Stimulated activated CD8-positive, alpha-beta memory T cell treated with anti-CD3 and anti-CD28 coated beads, Interleukin-4, amount 100 ng/mL, for 1 hour (primary cell): ENCODE data around the gene ZNF532.
"Not testable (repeated sequence)": the region's sequence is repeated elsewhere in the genome, so short reads cannot be mapped to it uniquely, and the experiment has no call there.

Source experiments
- DNase-seq, 2 donors: peaks; one replicate each; pipeline ENCODE4 v3.0.0-alpha.2; 2020; ENCODE audit warnings: low read depth in 2 of 2, low spot score in 1 of 2

Gene ZNF532

GRCh38 chr18:58898010-58898799 is 33.5 kb downstream of the ZNF532 start:
- no peak for DNase-seq

DNA sequence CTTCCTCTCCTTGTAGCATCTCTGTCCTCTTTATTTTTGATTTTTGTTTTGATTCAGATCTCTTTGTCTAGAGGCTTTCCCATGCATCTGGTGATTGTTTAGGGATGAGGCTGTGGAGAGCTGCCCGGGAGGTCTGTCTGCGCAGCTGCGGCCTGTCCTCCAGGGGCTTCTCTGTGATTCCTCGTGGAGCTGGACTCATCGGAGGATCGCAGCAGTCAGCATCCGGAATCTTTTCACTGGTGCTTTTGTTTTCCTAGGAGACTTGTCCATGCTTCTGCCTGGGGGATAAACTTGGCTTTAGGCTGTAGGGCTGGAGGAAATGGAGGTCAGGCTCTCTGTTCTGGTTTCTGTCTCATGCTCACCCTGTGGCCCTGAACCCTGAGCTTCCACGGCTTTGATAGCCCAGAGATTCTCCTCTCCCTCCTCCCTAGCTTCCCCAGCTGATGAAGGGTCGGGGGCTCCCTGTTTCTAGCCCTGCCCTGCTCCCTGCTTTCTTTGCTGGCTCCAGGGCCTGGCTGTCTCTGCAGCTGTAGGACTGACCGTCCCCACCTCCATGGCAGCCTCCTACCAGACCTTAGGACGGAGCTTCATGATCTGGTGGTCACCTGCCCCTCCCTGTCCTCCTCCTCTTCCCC is 35.5 kb downstream of the ZNF532 start:
- no peak for DNase-seq

DNA sequence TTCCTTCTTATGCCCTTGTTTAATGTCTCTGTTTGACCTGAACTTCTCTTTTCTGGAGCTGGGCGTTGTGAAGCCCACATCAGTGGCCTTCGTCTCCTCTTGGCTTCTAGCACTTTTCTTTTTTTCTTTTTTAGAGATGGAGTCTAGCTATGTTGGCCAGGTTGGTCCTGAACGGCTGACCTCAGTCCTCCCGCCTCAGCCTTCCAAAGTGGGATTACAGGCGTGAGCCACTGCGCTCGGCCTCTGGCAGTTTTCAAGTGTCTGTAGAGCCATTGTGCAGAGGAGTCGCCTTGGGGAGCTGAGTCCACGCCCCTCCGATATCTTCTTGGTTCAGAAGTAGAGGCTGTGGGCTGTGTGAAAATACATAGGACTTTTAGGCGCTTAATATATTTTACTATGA is 36.5 kb downstream of the ZNF532 start:
- DNase-seq: no peak

DNA sequence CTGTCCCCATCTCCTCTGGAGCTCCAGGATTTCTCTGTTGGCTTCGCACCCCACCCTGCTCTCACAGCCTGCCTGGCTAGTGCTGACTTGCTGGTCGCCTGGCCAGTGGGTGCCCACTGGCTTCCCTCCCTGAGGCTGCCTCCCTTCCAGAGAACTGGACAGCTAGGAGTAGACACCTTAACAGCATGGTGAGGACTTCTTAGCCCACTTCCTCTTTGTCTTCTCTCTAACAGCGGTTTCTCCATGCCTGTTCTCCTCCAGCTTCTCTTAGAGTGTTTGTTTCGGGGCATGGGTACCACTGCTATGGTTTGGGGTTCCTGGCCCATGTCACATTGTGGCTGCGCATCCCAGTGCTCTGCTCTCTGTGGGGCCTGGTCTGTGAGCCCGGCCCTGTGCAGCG is 37.1 kb downstream of the ZNF532 start:
- no peak for DNase-seq

GRCh38 chr18:58902961-58903360 is 38.3 kb downstream of the ZNF532 start:
- no peak for DNase-seq

- DNase-seq: no peak
Observed at GRCh38 chr18:58903533-58903932, 38.9 kb downstream of the ZNF532 start.

DNA sequence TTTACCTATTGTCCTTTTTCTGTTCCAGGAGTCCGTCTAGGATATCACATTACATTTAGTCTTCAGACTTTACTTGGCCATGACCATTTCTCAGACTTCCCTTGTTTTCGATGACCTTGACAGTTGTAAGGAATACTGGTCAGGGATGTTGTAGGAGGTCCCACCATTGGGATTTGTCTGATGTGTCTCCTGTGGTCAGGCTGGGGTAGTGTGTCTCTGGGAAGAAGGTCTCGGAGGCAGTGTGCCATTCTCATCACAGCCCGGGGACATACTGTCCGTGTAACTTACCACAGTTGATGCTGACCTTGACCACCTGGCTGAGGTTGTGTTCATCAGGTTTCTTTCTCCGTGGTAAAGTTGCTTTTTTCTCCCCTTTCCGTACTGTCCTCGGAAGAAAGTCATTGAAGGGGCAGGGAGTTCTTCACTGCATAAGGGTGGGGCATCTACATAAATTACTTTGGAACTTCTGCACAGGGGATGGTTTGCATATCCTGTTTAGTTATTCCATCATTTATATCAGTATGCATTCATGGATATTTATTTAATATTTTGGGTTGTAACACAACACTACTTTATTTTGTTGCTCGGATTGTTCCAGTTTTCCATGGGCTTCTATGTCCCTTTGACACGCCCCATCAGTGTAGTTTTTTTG is 41.2 kb downstream of the ZNF532 start:
- DNase-seq: no peak

DNA sequence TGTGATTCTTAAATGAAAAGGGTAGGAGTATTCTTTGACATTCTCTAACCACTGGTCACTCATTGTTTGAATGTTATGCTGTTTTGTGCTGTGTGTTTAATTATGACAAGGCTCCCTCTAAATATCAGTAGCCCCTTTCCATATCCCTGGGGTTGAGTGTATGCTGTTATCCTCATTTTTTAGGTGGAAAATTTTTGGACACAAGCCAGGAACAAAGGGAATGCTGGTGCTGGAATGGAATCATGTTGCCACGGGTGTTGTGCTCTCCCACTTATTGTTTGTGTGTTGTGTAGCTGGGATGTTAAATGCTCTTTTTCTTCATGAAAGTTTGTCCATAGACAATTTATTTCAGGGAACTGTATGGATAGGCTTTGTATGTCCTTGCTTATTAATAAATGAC is 43.3 kb downstream of the ZNF532 start:
- no peak for DNase-seq

DNA sequence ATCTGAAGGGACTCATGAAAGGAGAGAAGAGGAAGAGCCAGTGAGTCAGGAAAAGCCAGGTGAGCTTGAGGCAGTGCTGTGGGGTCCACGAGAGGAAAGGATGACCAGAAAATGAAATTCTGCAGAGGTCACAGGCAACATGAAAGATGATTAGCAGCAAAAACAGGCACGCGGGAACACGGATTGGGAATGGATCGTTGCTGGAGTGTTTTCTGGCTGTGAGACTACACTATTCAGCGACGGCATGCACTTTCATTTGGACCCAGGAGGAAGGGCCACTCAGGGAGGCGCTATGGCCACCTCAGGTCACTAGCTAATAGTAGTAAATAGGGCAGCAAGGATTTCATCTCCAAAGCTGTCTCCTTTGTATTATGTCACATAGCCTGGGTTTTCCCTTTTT is 44.8 kb downstream of the ZNF532 start:
- DNase-seq: no peak

- DNase-seq: no peak
Observed at GRCh38 chr18:58911241-58911640, 46.6 kb downstream of the ZNF532 start.

- DNase-seq: no peak
Observed at GRCh38 chr18:58911766-58912165, 47.1 kb downstream of the ZNF532 start.

DNA sequence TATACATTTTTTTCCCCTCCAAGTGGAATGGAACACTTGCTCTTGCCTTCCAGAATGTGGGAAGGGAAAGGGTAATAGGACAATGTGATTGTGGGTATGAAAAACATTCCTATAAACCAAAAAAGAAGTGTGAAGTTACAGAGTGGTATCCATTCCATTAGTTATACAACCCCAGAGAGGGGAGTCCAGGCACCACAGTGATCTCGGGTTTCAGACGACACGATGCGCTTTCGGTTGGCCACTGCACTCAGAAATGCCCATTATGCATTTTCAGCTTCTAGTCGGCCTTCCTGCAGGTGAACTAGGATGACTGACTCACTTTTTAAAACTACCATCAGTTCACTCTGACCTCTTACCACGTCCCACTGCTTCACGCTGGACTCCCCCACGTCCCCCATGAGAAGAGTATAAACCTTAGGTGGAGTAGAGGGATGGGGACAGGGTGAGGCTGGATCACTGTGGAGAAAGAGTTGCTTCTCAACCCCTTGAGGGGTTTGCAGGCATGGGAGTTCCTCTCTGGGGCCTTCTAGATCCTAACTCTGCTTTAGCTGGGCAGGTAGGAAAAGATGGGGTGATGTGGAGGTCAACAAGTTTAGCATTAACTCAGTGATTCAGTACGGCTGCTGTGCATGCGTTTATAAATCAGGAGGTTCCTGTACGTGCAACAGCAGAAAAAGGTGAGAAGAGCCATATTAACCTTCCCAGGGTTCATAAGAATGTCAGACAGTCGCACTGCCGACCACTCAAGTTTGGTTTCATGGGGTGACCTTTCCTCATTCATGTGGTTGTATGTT is 50.5 kb downstream of the ZNF532 start:
- DNase-seq: no peak

- no peak for DNase-seq
Observed at GRCh38 chr18:58915995-58916394, 51.3 kb downstream of the ZNF532 start.

- not testable (repeated sequence) for DNase-seq
Observed at GRCh38 chr18:58919934-58920333, 55.3 kb downstream of the ZNF532 start.

DNA sequence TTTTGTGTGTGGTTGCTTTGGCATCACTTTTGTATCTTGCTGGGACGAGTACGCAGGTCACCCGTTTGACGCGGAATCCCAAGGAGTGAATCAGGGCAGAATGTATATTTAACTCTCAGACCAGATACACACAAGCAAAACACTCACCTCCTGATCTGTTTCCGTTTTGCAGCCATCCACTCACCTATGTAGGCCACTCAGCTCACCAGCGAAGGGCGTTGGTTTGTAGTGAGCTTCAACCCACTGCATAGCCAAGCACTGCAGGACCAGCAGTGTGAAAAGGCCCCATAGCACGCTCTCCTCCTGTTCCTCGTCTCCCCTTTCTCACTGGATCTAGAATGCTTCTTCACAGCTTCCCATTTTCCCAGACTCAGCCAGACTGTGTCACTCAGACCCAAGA is 58.3 kb downstream of the ZNF532 start:
- no peak for DNase-seq

- no peak for DNase-seq
Observed at GRCh38 chr18:58924473-58924872, 59.8 kb downstream of the ZNF532 start.

GRCh38 chr18:58927659-58928058 is 63.0 kb downstream of the ZNF532 start:
- no peak for DNase-seq

DNA sequence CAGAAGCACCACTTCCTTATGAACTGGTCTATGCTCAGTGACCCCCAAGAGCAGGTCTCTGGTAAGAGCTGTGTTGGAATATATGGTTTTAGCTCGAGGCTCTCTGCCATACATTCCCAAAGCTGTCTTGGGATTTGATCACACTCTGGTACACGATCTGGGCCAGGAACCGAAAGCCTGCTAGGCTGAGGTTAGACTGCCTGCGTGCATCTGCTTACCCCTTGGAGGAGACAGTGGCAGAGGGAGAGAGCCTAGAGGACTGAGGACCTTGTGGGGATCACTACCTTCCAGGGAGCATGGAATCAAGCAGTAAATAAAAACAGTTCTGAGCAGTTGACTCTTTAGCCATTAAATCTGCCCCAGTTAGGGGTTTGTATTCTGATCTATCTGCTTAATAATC is 63.7 kb downstream of the ZNF532 start:
- no peak for DNase-seq

GRCh38 chr18:58929206-58929605 is 64.5 kb downstream of the ZNF532 start:
- no peak for DNase-seq

DNA sequence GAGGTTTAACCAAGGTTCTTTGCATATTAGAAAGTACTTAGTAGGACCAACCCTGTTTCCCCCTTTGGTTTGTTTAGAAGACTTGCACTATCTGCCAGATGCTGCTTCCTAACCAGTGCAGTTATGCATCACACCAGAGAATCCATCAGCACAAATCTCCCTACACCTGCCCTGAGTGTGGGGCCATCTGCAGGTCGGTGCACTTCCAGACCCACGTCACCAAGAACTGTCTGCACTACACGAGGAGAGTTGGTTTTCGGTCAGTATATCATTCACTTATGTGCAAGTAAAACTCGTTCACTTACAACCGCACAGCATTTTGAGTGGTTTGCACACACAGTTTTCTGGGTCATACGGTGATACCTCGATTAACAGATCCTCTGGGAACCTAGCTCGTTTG is 69.7 kb downstream of the ZNF532 start:
- DNase-seq: no peak

DNA sequence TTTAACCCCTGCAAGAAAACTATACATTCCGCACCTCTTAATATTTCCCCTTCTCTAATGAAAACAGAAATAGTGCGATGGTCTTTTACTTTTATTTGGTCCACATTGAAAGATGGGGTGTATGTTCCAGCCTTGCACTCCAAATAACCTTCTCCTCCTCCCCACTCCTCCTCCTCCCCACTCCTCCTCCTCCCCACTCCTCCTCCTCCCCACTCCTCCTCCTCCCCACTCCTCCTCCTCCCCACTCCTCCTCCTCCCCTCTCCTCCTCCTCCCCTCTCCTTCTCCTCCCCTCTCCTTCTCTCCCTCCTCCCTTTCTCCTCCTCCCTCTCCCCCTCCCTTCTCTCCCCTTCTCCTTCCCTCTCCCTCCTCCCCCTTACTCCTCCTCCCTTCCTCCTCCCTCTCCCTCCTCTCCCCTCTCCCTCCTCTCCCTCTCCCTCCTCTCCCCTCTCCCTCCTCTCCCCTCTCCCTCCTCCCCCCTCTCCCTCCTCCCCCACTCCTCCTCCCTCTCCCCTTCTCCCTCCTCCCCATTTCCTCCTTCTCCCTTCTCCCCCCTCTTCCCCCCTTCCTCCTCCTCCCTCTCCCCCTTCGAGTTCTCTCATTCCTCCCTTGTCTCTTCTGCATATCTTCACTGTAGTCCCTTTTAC is 70.4 kb downstream of the ZNF532 start:
- no peak for DNase-seq
